Measurements from ENCODE around the gene SRGAP2B.
"Not testable (repeated sequence)": the region's sequence is repeated elsewhere in the genome, so short reads cannot be mapped to it uniquely, and the experiment has no call there.

Gene SRGAP2B

DNA sequence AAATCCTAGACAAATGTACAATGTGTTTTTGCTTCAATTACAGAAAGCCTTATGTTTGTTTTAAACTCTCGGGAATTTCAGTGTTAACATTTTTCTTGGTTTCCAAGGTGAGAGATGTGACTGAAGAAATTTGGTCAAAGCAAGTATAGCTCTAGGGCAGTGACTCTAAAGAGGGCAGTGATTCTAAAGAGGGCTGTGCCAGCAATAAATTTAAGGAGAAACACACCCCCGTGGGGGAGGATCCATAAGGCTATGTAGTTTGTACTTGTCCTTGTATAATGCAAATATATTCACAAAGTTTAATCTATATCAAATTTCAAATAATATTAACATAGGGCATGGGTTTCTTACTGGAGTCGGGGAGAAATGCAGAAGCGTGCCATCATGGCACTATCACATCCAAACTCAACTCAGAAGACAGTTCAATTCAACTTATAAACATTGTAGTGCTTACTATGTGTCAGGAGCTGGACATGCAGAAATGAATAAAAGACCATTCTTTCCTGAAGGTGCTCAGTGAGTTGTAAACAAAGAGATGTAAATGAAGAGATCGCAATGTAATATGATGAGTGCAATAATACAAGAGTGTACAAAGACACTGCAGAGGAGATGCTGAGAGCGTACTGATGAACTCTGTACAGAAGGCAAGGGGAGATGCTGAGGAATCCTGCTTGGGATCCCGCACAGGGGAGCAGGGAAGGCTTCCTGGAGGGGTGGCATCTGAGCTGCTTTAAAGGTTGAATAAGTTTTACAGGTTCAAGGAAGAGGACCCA is 12.5 kb downstream of the SRGAP2B start:
- not testable (repeated sequence) for DNase-seq

DNA sequence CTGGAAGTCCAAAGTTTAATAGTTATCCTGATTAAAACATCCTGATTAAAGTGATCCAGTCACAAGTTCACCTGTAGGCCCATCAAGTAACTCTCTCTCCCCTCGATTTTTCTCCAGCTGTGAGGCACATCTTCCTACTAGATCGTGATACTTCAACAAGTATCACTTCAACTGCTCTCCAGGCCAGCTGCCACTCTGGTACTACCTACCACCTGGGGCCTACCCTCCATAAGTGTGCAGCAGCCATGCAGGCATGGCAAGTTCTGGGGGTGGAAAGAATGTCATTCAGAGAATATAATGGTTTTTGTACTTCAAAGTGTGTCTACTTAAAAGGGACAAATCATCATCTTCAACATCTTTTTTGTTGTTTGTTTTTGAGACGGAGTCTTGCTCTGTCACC is 14.9 kb downstream of the SRGAP2B start:
- not testable (repeated sequence) for DNase-seq

DNA sequence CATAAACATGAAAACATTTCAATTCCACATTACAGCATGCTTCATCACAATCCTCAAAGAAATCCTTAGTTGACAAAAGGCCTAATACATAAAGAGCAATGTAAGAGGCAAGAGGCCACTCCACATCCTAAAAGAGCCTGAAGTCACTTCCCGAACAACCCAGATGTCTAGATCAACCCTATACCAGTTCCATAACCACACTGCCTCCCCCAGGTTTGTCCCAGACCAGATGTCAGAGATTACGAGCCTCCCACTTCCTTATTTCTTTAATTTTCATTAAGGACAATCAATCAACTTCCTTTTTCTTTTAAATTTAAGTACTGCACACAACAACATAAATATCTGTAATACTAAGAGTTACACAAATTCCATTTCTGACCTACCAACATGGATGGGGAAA is 15.4 kb downstream of the SRGAP2B start:
- not testable (repeated sequence) for DNase-seq

DNA sequence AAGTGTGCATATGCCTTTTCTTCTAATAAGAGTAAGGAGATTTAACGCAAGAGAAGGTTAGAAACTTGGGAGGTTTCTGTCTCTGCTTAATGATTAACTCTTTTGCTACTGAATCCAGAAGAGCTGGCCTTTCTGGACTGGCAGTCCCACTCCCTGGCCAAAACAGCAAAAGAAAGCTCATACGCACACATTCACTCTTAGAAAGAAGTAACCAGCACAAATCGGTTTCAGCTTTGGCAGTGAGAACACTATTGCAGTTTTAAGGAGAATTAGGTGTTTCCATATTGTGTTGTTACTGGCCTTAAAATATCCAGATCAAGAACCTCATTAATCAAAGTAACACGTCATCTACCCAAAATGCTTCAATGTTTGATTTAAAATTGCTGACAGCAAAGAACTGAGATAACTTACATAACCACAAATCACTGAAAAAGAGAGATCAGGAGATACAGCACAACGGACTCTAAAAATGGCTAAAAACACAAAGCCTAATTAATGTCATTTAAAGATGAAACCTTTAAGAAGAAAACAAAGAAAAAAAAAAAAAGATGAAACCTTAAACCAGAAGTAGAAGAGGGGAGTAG is 16.2 kb downstream of the SRGAP2B start:
- not testable (repeated sequence) for DNase-seq

DNA sequence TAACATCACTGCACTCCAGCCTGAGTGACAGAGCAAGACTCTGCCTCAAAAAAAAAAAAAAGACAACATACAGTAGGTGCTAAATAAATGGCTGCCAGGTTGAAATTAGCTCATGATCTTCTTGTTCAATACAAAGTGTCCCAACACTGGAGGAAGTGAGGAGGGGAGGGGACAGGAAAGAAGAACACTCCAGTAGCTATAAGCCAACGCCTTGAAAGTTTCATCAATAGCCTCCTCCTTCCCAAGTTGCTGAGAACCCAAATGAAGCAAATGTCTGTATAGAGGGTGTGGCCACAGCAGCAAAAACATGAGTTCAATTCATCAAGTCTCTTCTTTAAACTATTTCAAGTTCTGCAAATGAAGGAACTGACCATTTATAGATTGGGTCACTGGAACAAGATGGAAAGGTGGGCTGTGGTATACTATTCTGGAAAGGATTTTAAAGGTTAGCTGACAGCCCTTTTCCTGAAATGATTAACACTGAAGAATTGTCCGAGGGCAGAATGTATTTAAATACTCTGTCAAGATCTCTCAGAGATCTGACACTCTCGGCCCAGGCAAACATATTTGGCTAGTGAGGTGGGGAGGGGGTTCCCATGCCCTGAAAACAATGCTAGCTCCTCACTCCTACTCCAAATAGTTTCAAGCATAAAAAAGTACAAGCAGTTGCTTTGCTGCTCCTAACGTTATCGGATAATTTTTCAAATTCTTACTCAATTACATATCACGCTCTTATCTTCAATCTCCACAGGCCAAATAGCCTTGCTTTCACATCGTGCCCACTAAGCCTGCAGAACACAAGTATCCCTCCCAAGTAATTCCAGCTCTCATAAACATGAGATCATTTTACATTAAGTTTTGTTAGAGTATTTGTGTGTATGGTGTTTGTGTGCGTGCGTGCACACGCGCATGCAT is 17.0 kb downstream of the SRGAP2B start:
- DNase-seq: not testable (repeated sequence)

DNA sequence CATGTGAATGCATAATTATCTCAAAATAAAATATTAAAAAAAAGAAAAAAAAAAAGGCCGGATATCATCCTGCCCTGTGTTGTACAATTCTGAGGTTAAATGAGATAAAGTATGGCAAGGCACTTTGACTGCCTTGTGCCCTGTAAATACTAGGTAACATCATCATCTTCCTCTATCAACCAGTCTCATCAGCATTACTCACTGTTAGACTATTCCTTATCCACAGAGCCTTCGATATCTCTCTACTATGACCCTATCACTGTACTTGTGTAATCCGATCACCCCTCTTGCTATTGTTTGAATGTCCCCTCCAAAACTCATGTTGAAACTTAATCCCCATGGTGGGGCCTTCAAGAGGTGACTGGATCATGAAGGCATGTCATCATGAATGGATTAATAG is 18.3 kb downstream of the SRGAP2B start:
- DNase-seq: not testable (repeated sequence)

DNA sequence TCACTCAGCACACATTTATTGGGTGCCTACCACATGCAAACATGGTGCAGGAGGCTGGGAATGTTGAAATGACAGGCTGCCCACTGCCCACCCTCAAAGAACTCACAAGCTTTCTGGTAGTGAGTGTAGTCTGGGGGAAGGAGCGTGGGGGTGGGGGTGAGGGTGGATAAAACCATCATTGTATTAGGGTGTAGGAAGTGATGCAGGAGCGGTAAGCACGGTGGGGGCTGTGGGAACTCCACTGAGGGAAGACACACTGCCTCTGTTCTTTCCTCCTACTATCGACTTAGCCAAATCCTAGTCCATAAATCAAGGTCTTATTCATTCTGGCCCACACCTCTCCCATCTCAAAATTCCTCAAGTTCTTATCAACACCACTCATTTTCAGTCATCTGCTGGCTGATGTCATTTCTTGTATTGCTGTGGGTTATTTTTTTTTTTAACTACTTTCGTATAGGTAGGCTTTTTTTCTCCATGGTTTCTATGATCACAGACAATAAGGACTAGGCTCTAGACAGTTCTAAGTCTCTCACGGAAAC is 21.0 kb downstream of the SRGAP2B start:
- DNase-seq: not testable (repeated sequence)

DNA sequence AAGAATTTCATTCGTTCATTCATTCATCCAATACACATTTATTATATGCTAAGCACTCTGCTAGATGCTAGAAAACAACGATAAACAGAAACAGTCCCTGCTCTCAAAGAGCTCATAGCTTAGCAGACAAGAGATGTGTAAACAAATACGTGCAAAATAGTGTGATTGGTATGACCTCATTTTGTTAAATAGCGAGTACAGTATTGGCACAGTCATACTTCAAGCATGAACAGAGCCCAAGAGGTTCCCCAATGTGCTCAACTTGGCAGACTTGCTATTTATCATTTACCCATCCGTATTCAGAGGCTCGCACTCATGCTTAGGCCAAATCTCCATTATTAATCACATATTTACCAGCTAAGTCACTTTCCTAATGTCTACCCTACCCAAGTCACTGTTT is 23.6 kb downstream of the SRGAP2B start:
- DNase-seq: not testable (repeated sequence)

DNA sequence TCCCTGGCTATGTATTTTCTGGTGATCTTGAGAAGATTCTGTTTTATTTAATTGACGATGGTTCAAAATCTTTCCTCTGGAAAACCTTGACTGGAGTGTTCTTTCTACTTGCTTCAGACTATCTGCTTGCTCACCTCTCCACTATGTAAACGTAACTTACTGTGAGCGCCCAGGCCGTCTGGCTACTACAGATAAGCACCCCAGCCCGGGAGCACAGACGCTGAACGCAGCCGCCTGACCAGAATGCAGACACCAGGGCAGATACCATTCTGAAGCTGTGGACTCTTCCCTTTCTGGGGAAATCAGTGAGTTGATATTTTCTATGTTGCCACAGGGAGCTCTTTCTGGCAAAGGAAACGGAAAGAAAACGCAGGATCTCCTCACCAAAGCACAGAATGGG is 28.6 kb downstream of the SRGAP2B start:
- DNase-seq: not testable (repeated sequence)

DNA sequence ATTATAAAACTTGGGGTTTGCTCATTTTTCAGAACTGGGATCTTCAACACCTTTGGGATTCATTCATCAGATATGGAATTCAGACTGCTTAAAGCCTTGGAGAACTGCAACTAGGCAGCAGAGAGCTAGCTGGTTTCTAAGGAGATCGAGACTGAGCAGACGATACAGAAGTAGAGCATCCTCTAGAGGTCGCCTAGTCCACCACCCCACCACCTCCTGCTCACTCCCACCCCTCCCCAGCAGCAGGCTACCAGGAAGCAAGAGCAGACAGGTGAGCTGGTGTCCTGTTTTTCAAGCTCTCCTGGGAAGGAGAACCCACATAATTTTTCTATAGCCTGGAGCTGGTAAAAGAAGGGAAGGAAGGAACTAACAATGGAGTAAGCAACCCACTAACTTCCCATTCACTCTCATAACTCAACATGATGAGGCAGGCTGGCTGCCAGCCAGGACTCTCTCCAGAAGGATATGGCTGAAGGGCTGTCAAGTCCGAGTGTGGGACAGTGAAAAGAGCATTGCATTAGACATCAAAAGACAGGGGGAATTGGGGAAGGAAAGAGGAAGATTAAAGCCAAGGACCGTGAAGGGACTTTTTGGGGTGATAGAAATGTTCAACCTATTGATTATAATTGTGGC is 29.8 kb downstream of the SRGAP2B start:
- DNase-seq: not testable (repeated sequence)

DNA sequence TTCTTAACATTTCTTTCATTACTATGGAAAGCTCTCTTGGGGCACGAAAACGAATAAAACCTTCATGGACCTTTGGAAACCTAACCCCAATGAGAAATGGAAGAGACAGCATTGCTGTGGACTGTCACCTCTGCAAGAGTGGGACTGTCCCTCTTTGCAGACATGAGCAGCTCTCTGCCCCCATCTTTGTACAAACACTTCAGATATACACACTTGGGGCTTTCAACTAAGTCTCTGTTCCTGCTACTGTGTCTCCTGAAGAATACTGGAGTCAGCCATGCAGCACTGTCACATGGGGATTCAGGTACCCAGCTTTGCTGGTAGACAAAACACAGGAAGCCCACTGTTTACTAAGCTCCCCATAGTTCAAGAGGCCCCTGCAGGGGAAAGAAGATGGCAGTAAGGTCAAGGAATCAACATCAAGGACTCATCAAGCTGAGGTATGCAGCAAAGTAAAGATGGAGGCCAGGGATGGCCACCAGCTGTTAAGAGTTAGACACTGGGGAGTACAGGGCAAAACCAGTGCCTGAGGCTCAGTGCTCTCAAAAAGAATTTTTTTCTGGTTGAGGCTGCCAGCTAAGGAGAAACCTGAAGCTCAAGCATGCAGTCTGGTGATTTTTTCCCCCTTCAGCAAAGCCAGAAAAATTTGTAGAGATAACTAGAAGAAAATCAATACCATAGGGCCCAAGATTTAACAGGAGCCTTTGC is 31.0 kb downstream of the SRGAP2B start:
- DNase-seq: not testable (repeated sequence)

DNA sequence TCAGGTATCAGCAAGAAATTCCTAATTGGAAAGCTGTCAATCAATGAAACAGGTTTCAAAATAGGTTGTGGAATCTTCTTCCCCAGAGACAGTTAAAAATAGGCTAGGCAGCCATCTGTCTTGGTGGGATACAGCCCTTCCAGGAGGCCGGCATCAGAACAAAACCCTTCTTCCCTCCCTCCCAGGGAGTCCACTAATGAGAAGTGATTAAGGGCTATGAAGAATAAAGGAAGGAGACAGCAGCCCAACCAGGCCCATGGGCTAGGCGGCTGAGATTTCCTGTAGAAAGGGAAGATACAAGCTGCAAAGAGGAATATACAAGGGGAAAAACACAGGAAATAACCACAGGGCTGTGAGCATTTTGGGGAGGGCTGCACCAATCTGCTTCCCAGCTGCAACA is 31.8 kb downstream of the SRGAP2B start:
- not testable (repeated sequence) for DNase-seq

DNA sequence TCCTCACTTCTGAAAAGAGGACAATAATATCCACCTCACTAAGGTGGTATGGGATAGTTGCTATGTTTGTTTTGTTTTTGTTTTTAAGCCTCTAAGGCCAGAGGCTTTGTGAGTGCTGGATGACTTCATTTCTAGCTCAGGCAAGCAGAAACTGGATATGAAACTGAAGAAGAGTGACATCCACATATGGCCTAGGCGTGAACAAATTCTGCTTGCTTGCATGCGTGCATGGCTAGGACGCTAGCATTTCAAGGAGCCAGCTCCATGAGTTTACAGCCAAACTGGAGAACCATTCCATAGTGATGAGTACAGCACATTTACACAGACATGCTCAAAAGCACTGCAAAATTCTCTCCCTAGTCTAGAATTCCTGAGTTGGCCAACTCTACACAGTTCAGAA is 36.9 kb downstream of the SRGAP2B start:
- not testable (repeated sequence) for DNase-seq

DNA sequence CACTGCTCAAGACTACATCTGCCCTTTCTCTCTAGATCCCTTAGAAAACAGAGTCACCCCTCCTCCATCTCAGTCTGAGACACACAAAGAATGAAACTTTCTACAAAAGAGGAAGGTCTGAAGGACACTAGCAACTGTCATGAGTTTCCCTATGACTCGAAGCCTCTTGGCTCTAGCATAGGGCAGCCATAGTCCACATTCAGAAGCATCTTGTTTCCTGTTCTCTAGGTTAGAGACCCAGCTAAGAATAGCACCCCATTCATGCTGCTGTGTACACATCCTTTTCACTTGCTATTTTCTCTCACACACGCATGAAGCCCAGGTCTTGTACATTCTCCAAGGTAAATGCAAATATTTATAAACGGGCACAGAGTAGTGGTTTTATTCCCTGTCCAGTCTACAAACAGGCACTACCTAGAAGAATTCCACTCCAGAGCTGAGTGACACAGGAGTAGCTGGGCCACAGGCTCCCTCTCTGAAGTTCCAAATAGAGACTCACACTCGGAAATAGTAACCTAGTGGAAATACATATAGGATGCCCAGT is 39.8 kb downstream of the SRGAP2B start:
- DNase-seq: not testable (repeated sequence)

DNA sequence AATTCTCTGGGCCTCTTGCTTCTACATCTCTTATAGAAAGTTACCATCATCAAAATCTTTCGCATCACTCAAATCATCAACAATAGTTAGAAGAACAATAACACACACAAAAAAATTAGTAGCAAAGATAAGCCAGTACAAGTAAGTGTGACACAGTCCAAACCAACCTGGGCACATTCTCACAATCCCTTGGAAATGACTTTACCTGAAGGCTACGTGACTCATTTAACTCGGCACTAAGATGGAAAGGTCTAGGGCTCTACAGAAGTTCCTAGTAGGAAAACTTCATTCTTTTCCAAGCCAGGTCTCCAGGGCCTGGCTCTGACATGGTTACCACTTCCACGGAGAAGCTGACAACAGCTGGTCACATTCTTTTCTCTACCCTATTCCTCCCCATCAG is 41.7 kb downstream of the SRGAP2B start:
- not testable (repeated sequence) for DNase-seq

DNA sequence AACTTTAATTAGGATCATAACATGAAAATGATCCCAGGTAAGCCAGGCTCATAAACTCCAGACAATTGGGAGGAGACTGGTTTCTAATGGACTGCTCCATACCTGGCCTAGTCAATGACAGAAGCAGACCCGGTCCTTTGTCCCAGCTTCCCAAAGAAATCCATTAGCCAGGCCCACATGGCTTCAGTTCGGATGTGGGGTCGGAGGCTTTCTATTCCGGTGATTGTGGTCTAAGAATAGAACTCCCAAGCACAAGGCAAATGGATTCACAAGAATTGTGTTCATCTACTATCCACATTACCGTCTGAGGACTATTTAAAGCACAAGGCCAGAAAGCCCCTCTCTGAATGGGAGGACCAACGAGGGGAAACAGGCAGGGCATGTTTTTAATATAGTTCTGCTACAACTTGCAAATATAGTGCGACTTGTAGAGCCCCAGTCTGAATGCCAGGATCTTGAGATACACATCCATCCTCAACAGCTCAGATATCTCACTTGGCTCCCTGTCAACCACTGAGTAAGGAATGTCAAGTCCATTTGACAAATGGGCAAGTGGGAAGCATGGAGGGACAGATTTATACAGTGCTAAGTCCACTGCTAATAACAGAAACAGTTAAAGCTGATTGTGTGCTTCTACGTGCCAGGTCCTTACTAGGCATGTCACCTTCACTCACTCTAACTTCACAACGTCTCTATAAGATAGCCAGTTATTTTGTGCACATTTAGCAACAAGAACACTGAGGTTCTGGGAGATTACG is 42.9 kb downstream of the SRGAP2B start:
- not testable (repeated sequence) for DNase-seq

DNA sequence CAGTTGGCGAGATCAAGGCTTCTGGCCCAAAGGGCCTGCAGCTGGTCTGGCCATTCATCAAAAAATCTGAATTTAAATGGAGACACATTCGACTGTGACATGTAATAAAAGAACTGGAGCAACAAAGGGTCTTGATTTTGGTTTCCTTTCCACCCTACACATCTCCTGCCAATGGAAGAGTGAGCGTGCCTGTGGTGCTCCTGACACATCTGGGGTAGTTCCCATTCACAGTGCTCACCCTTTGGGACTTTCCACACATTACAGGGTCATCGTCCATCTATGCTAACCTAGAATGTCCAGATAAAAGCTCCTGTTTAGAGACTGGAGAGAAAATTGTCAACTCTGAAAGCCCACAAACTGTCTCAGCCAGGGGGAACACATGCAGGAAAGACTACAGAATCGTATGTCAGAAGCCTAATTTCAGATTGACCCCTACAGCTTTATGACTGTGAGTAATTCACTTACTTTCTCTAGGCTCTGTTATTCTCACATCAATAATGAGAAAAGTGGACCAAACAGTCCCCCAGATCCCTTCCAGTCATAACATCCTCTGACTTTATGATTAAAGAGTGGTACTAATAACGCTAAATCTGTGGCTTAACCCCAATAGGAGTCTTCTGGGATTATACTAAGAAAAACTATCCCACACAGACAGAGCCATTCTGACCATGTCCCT is 46.8 kb downstream of the SRGAP2B start:
- not testable (repeated sequence) for DNase-seq

DNA sequence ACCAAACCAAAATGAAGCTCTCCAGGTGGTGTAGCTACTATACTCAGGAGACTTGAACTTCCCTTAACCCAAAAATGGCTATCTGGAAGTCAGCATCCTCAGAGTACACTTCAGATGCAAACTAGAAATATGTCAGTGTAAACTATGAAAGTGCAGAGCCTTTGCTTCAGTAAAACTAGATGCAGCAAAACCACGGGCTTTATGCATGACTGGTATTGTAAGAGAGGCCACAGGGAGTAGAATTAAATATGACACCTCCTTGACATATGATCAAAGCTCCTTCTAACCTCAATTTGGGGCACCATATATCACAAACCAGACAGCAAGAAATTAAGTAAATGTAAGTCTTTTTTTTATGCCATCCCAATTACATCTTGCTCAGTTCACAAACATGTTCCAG is 47.6 kb downstream of the SRGAP2B start:
- DNase-seq: not testable (repeated sequence)

DNA sequence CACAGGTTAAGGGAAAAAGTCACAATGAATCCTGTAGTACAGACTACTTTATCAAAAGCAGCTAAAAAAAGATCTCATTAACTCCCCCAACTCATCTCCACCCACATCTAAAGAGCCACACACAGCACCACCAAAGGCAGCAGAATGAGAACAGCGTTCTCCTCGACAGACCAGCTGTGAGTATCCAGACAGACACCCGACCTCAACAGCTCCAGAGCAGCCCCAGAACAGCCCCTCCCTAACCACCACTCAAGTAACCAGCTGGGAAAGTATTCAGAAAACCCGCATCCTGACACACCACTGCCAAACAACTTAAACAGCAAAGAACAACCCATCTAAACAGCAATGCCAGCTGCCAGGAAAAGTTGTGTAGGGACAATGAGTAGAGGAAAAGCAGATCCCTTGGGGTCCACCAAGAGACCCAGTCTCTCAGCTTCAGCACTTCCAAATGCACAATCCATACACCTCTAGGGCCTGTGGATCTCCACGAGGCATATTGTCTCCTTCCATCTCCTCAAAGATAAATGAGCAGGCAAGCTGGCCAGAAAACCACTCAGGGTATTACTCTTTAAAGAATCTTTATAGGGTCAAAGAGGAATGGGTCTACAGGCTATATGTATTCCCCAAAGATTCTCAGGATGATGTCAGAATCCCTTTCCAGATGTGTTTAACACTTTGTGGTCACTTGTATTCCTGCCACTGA is 49.4 kb downstream of the SRGAP2B start:
- not testable (repeated sequence) for DNase-seq

DNA sequence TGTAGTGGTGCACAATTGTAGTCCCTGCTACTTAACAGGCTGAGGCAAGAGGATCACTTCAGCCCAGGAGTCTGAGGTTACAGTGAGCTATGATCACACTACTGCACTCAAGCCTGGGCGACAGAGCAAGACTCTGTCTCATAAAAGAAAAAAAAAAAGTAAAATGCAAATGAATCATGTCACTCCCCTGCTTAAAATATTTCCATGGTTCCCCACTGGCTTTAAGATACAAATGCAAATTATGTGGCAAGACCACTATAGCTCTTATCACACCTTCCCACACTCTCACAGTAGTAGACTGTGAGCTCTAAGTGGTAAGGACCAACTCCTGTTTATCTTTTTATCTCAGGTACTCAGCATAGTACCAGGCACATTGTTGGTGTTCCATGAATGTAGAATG is 53.6 kb downstream of the SRGAP2B start:
- DNase-seq: not testable (repeated sequence)

All from midbrain (tissue), 1 donor.